HG03378 (cell line): Measurements from ENCODE around the gene SPTBN1.

Source experiments
- ATAC-seq: cut with Tn5 transposase; IDR thresholded peaks from one replicate; pipeline ENCODE4 v1.9.1; 2021; ENCODE audit warnings: mild to moderate bottlenecking, moderate library complexity; ENCODE audit not compliant: unreplicated experiment

Gene SPTBN1

GRCh38 chr2:54570321-54570855, 114.3 kb downstream of the SPTBN1 start:
- ATAC-seq, result no peak

DNA sequence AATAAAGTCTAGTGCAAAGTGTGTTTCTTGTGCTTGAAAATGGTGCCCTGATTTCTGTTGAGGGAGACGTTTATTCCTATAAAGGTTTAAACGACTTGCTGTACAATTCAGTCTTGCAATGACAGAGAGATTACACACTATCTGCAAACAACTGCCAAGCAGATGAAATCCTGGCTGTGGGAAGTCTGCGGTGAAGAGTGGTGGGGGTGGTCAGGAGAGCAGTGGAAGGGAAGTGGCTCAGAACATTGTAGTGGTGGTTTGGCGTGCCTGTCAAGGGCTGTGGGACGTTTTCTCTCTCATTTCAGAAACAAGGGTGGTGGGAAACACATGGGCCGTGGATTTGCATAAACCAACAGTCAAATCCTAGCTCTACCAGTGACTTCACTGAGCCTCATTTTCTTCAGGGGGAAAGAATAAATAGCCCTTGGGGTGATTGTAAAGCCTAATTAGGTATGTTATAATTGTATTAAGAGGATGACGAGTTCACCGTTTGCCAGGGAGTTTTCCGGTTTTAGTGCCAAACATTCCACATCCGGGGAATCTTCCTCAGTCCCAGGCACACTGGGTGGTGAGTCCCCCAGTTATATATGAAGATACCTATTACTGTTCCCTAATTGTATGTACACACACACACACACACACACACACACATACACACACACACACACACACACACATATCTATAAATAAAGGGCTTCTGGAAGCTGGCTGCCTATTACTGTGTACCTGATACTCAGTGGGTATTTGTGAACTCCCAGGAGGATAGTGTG, 115.0 kb downstream of the SPTBN1 start:
- ATAC-seq, result peak; percentile 60

GRCh38 chr2:54572262-54572635, 116.1 kb downstream of the SPTBN1 start:
- no peak for ATAC-seq

DNA sequence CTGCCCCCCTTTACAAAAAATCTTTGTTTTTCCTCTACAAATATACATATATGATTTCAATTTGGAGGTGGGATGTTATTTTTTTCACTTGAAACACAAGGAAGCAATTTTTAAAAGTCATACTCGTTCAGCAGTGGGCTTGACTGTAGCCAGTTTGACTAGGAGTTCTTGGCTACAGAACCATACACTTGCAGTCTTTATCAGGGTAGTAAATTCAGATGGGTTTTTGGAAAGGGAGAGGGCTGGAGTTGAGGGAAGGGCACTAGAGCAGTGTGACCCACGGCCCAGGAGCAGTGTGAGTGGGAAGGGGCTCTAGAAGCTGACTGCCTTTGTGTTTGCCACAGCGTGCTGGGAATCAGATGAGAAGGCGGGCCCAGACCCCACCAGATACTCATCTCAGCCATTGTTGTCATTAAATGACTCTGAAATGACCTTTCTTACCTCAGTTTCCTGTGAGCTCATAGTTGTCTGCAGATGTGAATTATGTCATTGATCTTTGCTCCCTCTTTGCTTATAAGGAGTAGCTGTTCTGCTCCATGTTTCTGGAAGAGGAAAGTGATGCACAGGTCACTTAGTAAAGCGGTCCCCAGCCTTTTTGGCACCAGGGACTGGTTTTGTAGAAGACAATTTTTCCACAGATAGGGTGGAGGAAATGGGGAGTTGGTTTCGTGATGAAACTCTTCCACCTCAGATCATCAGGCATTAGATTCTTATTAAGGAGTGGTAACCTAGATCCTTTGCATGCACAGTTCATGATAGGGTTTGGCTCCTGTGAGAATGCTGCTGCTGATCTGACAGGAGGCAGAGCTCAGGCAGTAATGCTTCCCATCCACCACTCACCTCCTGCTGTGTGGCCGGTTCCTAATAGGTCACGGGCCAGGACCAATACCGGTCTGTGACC, 116.8 kb downstream of the SPTBN1 start:
- no peak for ATAC-seq

DNA sequence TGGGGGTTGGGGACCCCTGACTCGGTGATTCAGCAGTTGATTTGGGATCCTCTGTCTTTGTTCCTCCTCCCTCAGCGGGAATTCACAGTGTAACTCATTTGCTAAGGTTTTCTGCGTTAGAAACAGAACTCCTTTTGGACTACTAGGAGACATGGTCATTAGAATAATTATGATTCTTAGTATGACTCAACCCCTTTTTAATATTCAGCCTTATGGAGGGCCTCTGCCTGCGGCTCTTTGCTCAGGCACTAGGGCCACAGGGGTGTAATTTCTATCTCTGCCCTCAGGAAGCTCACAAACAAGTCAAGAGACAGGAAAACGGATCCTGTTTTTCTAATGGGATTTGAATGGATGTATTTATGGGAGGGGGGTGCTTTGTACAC, 117.4 kb downstream of the SPTBN1 start:
- ATAC-seq, result no peak

DNA sequence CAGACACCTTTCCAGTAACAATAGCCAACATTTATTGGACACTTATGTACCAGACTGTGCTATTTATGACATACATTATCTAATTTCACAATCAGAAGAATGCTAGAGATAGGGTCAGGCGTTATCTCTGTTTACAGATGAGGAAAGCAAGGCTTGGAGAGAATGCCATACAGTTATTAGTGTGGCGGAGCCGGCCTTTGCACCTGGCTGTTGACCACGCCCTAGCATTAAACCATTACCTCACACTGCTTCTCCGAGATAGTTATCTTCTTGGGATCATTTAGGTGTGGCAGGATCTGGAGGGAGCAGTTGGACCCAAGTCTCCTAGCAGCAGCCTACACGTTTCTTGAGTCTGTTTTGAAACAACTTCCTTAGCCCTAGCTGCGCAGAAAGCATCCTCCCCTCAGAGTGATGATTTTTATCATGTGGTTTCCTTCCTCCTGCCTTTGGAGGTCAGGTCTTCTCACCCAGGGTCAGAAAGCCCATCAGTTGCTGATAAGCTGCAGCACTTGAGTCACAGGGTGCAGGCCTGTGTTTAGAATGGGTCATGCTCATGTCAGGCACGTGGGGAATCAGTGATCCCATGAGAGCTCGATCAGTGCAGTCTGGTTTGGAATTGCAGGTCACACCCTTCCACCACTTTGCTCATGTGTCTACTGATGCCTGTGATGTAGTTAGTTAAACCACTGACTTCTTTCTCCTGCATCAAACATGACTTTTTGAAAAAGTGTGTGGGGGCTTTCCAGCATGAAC, 118.2 kb downstream of the SPTBN1 start:
- peak; percentile 43 for ATAC-seq

DNA sequence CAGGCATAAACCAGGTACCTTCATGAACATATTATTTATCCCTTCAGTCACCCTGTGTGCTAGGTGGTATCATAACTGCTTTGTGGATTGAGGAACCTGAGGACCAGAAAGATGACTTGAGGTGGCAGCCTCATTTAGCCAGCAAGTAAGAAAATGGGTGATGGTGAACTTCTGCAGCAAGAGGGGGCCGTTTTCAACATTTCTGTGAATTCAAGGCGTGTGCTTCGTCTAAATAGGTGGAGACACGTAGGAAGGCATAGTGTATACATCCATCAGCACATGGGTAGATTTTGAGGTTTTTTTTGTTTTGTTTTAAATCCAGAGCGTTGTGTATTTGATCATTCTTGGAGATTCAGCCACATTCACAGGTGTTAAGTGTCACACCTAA, 118.7 kb downstream of the SPTBN1 start:
- no peak for ATAC-seq

DNA sequence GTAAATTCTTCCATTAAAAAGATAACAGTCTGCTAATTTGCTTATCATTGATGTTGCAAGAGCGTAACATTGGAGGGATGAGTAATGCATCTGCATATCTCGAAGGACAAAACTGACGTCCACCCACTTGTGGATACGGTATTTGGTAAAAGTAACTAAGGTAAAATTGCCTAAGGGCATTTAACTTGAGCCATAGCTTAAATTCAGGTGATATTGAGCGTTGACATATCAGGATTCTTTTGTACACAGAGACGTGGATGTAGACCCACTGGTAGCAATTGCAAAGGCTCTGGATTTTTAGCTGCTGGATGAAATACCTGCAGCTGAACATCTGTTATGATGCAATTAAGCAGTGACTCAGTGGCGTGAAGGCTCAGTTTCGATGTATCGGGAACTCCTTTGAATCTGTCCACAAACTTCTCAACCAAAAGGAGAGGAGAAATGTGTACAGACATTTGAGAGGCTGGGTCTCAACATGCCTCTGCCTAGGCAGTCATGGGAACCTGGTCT, 119.3 kb downstream of the SPTBN1 start:
- no peak for ATAC-seq

DNA sequence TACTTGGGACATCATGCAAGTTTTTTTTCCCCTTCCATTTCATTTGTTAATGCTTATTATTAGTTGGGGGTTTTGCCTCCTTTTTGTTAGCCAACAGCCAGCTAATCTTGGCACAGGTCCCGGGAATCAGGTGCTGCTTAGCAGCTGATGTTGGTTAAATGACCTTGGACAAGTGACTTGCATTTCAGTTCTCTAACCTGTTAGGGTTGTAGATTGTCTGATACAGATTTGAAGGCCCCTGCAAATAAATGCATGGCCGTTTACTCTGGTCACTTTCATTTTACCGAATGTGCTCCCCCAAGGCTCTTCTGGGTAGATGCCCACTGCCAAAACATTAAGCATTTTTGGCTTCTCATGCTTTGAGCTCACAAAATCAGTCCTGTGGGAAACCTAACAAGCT, 120.9 kb downstream of the SPTBN1 start:
- no peak for ATAC-seq

DNA sequence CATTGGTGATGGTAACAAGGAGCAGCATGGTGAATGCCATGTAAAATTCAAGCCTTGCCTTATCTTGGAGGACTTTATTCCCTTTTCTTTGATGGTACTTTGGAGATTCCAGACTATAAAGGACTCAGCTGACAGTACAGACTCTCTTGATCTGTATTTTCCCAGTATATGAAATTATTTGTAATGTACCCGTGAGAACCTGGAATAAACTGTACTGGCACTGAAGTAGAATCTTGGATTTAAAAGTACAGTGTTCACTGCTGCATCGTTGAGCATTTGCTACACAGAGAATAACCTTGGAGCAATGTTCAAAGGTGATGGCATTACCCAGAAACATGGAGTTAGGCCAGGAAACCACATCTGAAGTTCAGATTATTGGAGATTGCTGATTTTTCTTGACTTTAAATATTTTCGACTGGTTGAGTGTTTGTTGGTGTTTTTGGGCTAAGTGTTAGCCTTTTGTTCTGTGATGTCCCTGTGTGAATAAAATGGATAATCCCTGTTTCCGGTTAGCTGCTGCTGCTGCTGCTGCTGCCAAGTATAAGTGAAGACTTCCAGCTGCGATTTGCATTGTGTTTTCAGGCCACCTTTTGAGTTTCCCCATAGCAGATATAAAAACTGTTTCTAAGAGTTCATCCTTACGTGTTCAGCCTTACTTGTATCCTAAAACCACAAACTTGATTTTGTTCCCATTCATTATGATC, 122.0 kb downstream of the SPTBN1 start:
- ATAC-seq, result no peak

- no peak for ATAC-seq
Measured at GRCh38 chr2:54578648-54579045, 122.5 kb downstream of the SPTBN1 start.

DNA sequence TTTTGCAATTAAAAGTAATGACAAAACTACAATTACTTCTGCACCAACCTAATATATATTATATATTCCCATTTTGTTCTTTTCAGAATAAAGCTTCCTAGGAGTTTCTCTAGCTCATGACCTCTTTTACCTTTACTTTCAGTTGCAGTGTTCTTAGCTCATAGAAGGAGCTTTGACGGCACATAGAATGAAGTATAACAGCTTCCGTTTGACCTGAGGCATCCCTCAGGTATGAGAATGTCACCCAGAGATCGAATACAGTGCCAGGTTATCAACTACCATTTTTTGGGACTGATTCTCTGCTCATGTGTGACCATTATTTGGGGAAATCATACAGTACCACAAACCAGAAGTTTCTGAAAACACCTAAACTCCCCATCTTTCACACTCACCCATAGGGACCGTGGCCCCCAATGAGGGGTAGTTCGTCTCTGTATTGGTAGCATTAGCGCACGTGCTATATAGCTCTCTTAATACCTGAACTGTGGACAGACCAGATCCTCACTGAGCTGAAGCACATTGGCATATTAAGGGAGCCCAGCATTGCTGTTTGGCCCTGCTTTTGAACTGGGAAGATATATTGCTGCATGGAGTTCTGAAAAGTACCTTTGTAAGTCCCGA, 123.0 kb downstream of the SPTBN1 start:
- ATAC-seq, result no peak

GRCh38 chr2:54579682-54580620, 123.8 kb downstream of the SPTBN1 start:
- peak; percentile 92 for ATAC-seq

GRCh38 chr2:54581326-54582039, 125.4 kb downstream of the SPTBN1 start:
- ATAC-seq, result no peak

- no peak for ATAC-seq
Measured at GRCh38 chr2:54582987-54583386, 126.9 kb downstream of the SPTBN1 start.

DNA sequence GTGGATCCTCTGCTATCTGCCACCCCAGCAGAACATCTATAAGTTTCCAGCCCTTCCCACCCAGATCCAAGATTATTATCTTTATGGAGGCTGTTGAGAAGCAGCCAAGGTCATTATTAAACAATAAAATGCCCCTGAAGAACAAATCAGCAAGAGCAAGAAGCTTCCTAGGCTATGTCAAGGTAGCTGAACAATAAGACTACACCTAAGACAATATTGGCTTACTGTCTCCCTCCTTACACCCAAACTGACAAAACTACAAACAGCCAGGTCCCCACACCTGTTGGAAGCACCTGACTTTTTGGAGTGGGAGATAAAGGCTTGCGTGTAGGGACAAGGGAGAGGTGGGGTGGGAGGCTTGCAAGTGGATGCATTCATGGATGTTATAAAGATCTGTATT, 128.5 kb downstream of the SPTBN1 start:
- ATAC-seq, result no peak

DNA sequence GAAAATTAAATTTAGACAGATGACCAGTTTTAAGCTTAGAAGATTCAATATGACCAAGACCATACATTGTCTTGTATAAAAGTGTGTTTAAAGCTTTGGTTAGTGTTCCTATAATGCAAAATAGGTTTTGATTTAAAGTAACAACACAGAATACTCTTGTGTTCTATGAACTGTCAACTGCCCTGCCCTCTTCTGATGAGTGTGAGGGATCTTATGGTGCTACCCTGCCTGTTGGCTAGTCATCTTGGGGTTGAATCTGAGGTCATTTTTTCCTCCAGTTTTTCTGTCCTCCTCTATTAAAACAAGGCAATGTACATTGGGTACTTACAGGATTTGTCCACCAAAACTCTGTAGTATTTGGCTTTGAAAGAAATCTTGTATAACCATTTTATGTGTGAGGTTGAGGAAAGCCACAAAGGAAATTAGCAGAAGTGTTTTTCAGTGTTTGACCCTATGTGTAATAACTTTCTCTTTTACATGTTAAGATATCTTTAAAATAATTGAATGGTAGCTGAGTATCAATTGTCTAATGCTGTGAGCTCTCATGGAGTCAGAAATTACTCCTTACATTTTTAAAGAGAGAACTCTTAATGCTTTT, 129.1 kb downstream of the SPTBN1 start:
- ATAC-seq, result no peak

DNA sequence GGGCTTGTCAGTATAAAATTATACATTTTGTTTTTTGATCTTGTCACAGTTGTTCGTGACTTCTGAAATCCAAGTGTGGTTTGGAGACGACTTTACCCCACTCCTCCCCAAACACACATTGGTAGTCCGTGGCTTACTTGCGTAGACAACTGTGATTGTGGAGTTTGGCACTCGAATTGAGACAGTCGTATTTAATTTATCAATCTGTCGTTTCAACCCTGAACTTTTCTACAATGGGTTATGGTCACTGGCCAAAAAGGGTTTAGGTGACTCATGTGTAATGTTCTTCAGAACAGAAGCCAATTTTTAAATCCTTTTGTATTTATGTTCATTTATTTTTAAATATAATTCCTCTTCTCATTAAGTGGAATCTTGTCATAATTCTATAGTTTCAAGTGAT, 129.9 kb downstream of the SPTBN1 start:
- ATAC-seq, result no peak
